ENCODE results near the gene ZZZ3. TPM values are rescaled to one million over a fixed set of nuclear protein-coding genes. Genes with fewer than 3 reads are reported as not detected.
A peak's percentile ranks its signal among the peaks of the same experiment; 100 is the strongest.

The ZZZ3 gene
- total and polyA plus RNA-seq, 2 of the 13 experiments (the other 11 are each of a cell fraction or from before 2014, with no cell fraction given), result 18.1 to 50.2 TPM

- no peak for TF ChIP-seq ZNF770 (CRISPR knock-in tag; IDR thresholded peaks at IDR 0.05)
- no peak for TF ChIP-seq RXRA (CRISPR knock-in tag; IDR thresholded peaks at IDR 0.05)
- no peak; the same call in 1 of the 2 replicates for TF ChIP-seq ZNF430 (CRISPR knock-in tag; IDR thresholded peaks at IDR 0.05)
- TF ChIP-seq ETV5 (CRISPR knock-in tag; IDR thresholded peaks at IDR 0.05; ENCODE audit: borderline replicate concordance), result peak; percentile 8; the same call in 1 of the 2 replicates
- TF ChIP-seq PLSCR1 (CRISPR knock-in tag; IDR thresholded peaks at IDR 0.05; ENCODE audit: borderline replicate concordance), result no peak
- no peak for TF ChIP-seq THYN1 (CRISPR knock-in tag; IDR thresholded peaks at IDR 0.05; ENCODE audit: borderline replicate concordance, low read depth)
- TF ChIP-seq KDM1A (CRISPR knock-in tag; IDR thresholded peaks at IDR 0.05), result no peak
- 0 out of 2 replicates have a peak, but pooled peaks have one; percentile 44 for TF ChIP-seq RERE (CRISPR knock-in tag; IDR thresholded peaks at IDR 0.05; ENCODE audit: low read depth)
- TF ChIP-seq BORCS8-MEF2B (CRISPR knock-in tag; IDR thresholded peaks at IDR 0.05), result no peak
- TF ChIP-seq SRSF9 (IDR thresholded peaks at IDR 0.05; ENCODE audit: borderline replicate concordance, insufficient read depth, low read depth, low read length, poor library complexity, severe bottlenecking), result no peak
- TF ChIP-seq HNRNPK (IDR thresholded peaks at IDR 0.05; ENCODE audit: low read depth, low read length, poor library complexity, severe bottlenecking), result no peak
- no peak for TF ChIP-seq ZBTB34 (CRISPR knock-in tag; IDR thresholded peaks at IDR 0.05)
- TF ChIP-seq MAFF (IDR thresholded peaks at IDR 0.05; ENCODE audit: low read depth, low read length), result no peak
- TF ChIP-seq NR2F6 (IDR thresholded peaks at IDR 0.05), result no peak
- no peak; the same call in 1 of the 2 replicates for TF ChIP-seq NR2F6 (CRISPR knock-in tag; IDR thresholded peaks at IDR 0.05)
- TF ChIP-seq CREB1 (IDR thresholded peaks at IDR 0.05), result no peak
- TF ChIP-seq CREB1 (CRISPR knock-in tag; IDR thresholded peaks at IDR 0.05), result no peak; the same call in none of the 2 replicates
- TF ChIP-seq RNF2 (conservative IDR thresholded peaks at IDR 0.05; ENCODE audit: low read depth), result no peak
- TF ChIP-seq CBX1 (IDR thresholded peaks at IDR 0.05; ENCODE audit: low read depth), result no peak
- TF ChIP-seq ZFAT (CRISPR knock-in tag; conservative IDR thresholded peaks at IDR 0.05), result no peak
- TF ChIP-seq ZNF772 (CRISPR knock-in tag; IDR thresholded peaks at IDR 0.05), result 0 out of 2 replicates have a peak, but pooled peaks have one; percentile 43
Observed at GRCh38 chr1:77682460-77683159, at the start of gene ZZZ3 (continued).

All from HepG2 (cell line).